CD4-positive, alpha-beta T cell treated with Interleukin-21 for 1 hour (primary cell): ENCODE data around the gene BMPR1A.
A peak's percentile ranks its signal among the peaks of the same experiment; 100 is the strongest.

Experiments
- DNase-seq: peaks from one replicate; pipeline ENCODE4 v3.0.0-alpha.2; 2020

The BMPR1A gene

GRCh38 chr10:86756511-86757112, at the start of gene BMPR1A:
Gene BMPR1A, plus strand, starts transcription at chr10:86756619. Its CDS starts 119,400 bp downstream, at chr10:86876019.
- no peak for DNase-seq

GRCh38 chr10:86706977-86707376, 49.4 kb upstream of the BMPR1A start:
- no peak for DNase-seq

GRCh38 chr10:86707505-86707904, 48.9 kb upstream of the BMPR1A start:
- no peak for DNase-seq

GRCh38 chr10:86708068-86708782, 48.2 kb upstream of the BMPR1A start:
- no peak for DNase-seq

- DNase-seq = no peak
These were observed 47.5 kb upstream of the BMPR1A start for GRCh38 chr10:86708783-86709380.

GRCh38 chr10:86709396-86710185, 46.8 kb upstream of the BMPR1A start:
- no peak for DNase-seq

GRCh38 chr10:86710987-86711512, 45.4 kb upstream of the BMPR1A start:
- peak; percentile 88 for DNase-seq

GRCh38 chr10:86711513-86712316, 44.7 kb upstream of the BMPR1A start:
- DNase-seq = peak; percentile 60

GRCh38 chr10:86712317-86712707, 44.1 kb upstream of the BMPR1A start:
- no peak for DNase-seq

- no peak for DNase-seq
These were observed 41.1 kb upstream of the BMPR1A start for GRCh38 chr10:86715156-86715795.

- no peak for DNase-seq
These were observed 40.6 kb upstream of the BMPR1A start for GRCh38 chr10:86715836-86716235.

- no peak for DNase-seq
These were observed 40.0 kb upstream of the BMPR1A start for GRCh38 chr10:86716466-86716865.

GRCh38 chr10:86718556-86718955, 37.9 kb upstream of the BMPR1A start:
- no peak for DNase-seq

- no peak for DNase-seq
These were observed 35.2 kb upstream of the BMPR1A start for GRCh38 chr10:86721232-86721631.

- no peak for DNase-seq
These were observed 33.4 kb upstream of the BMPR1A start for GRCh38 chr10:86723009-86723408.

- DNase-seq = no peak
These were observed 32.0 kb upstream of the BMPR1A start for GRCh38 chr10:86724445-86724844.

GRCh38 chr10:86725980-86726676, 30.3 kb upstream of the BMPR1A start:
- DNase-seq = no peak

GRCh38 chr10:86726677-86726999, 29.8 kb upstream of the BMPR1A start:
- no peak for DNase-seq

GRCh38 chr10:86727470-86727869, 28.9 kb upstream of the BMPR1A start:
- DNase-seq = no peak

- DNase-seq = no peak
These were observed 28.4 kb upstream of the BMPR1A start for GRCh38 chr10:86728056-86728455.

GRCh38 chr10:86729677-86730076, 26.7 kb upstream of the BMPR1A start:
- DNase-seq = no peak
